Motor neuron (in vitro differentiated cells): ENCODE results near the gene LBR. TPM values are rescaled to one million over a fixed set of nuclear protein-coding genes. Genes with fewer than 3 reads are reported as not detected.

Experiments used
- ATAC-seq, 8 experiments: fragments of 200-7000 bp; cut with Tn5 transposase; replicated peaks in 6 of 8; 2 replicates each; pipeline ENCODE4 v1.8.0; 2021; ENCODE audit warnings: mild to moderate bottlenecking in 8 of 8, moderate library complexity in 8 of 8
- H3K27ac ChIP-seq, 2 donors: fragments of 250-450 bp; sonication (Bioruptor Pico); 2 replicates each; pipeline ENCODE4 v1.9.0; 2021; ENCODE audit warnings: antibody characterized with exemption in 2 of 2, mild to moderate bottlenecking in 2 of 2, moderate library complexity in 1 of 2
- H3K4me1 ChIP-seq, 2 donors: fragments of 250-450 bp; sonication (Bioruptor Pico); replicated peaks in 1 of 2; 2 replicates each; pipeline ENCODE4 v1.6.1; 2021; ENCODE audit warnings: antibody characterized with exemption in 2 of 2, mild to moderate bottlenecking in 2 of 2, moderate library complexity in 1 of 2
- H3K4me3 ChIP-seq, 5 donors: fragments of 250-450 bp; sonication (Bioruptor Pico); 2 replicates each; pipeline ENCODE4 v1.9.0; 2021; ENCODE audit warnings: antibody characterized with exemption in 5 of 5, mild to moderate bottlenecking in 5 of 5, moderate library complexity in 4 of 5
- WGBS, 10 experiments: fragments of 450-650 bp; shearing (Covaris generic); methylation state at CpG; one replicate each; pipeline ENCODE4 v1.0.0; 2022; 5-methylcytosine and 5-hydroxymethylcytosine counted together
- in situ Hi-C, 9 experiments: fragments of 400-800 bp; cut with MboI; loops; one replicate each; pipeline ENCODE4 v1.15.0; 2021; ENCODE audit warnings: low sequenced_read_pairs in 9 of 9, low pct_unique_long_range_greater_than_20kb in 2 of 9; ENCODE audit not compliant: unreplicated experiment in 9 of 9
- total RNA-seq, 8 experiments: library from RNA; unstranded; fragments of 300-600 nt; gene quantifications; 2 replicates each; pipeline versions ENCODE4 v1.2.3 to v1.2.4, GENCODE V29; 2022

The LBR gene
- total RNA-seq, 8 experiments from 2014 or later = 5.4 to 112 (median 35.7) TPM

- WGBS, 10 experiments = 0 to 89% (median 33%) methylated on average over 1 to 7 of the region's 8 CpGs; no CpG with 5 or more reads in 1 of the 10 experiments
Measured at GRCh38 chr1:225447650-225448089, 19.8 kb upstream of the LBR start.

GRCh38 chr1:225446981-225447615 lies 19.3 kb upstream of the LBR start:
- H3K27ac ChIP-seq = no peak overlapping the region
- WGBS, 10 experiments = 0 to 93% (median 37%) methylated on average over 1 to 6 of the region's 9 CpGs; no CpG with 5 or more reads in 3 of the 10 experiments
- H3K4me1 ChIP-seq = peaks cover 2 to 4% of the 10 kb centered on the region in 2 donors
- in situ Hi-C loops = no loop called here
- ATAC-seq = peak in 5 of 8 experiments; percentile 12 to 26 (median 20)
- no peak overlapping the region for H3K4me3 ChIP-seq

More at GRCh38 chr1:225447650-225448089, 19.8 kb upstream of the LBR start:
- peaks cover 2 to 4% of the 10 kb centered on the region in 2 donors for H3K4me1 ChIP-seq
- in situ Hi-C loops = no loop called here
- ATAC-seq = peak; percentile 6 to 83 (median 35)
- H3K27ac ChIP-seq = no peak overlapping the region
- H3K4me3 ChIP-seq = no peak overlapping the region

- in situ Hi-C loops = no loop called here
- peak in 1 of 8 experiments; percentile 25 for ATAC-seq
- no peak overlapping the region for H3K4me3 ChIP-seq
- H3K4me1 ChIP-seq = peaks cover 2 to 4% of the 10 kb centered on the region in 2 donors
- WGBS, 10 experiments = 60 to 100% (median 65%) methylated on average over 1 to 6 of the region's 7 CpGs; no CpG with 5 or more reads in 5 of the 10 experiments
- no peak overlapping the region for H3K27ac ChIP-seq
Measured at GRCh38 chr1:225446595-225446960, 18.7 kb upstream of the LBR start.

- Histone ChIP-seq H3K4me1 (peaks cover 2 to 4% of the 10 kb centered on the region in 2 donors), H3K4me3 (no peak overlapping the region), H3K27ac (no peak overlapping the region)
- in situ Hi-C loops = no loop called here
- 50 to 93% (median 82%) methylated on average over 1 to 9 of the region's 9 CpGs; no CpG with 5 or more reads in 1 of the 10 experiments for WGBS, 10 experiments
- no peak for ATAC-seq
Measured at GRCh38 chr1:225445639-225446594, 18.1 kb upstream of the LBR start.

- in situ Hi-C loops = no loop called here
- H3K27ac ChIP-seq = no peak overlapping the region
Measured at GRCh38 chr1:225442123-225442505, 14.3 kb upstream of the LBR start.

GRCh38 chr1:225441314-225442122 lies 13.7 kb upstream of the LBR start:
- Histone ChIP-seq H3K27ac (no peak overlapping the region), H3K4me1 (no peaks in the 10 kb centered on the region), H3K4me3 (no peak overlapping the region)
- 53 to 83% (median 73%) methylated on average over 2 to 9 of the region's 9 CpGs; no CpG with 5 or more reads in 1 of the 10 experiments for WGBS, 10 experiments
- in situ Hi-C loops = no loop called here
- ATAC-seq = no peak

More at GRCh38 chr1:225442123-225442505, 14.3 kb upstream of the LBR start:
- H3K4me3 ChIP-seq = no peak overlapping the region
- WGBS, 10 experiments = 40 to 100% (median 94%) methylated on average over 1 to 3 of the region's 3 CpGs; no CpG with 5 or more reads in 3 of the 10 experiments
- peaks cover 1 to 2% of the 10 kb centered on the region in 2 donors for H3K4me1 ChIP-seq
- ATAC-seq = no peak

GRCh38 chr1:225440380-225441221 lies 12.8 kb upstream of the LBR start:
- Histone ChIP-seq H3K27ac (no peak overlapping the region), H3K4me3 (no peak overlapping the region), H3K4me1 (no peaks in the 10 kb centered on the region)
- ATAC-seq = no peak
- 39 to 100% (median 82%) methylated on average over 1 to 4 of the region's 4 CpGs for WGBS, 10 experiments
- in situ Hi-C loops = no loop called here

- Histone ChIP-seq H3K27ac (no peak overlapping the region), H3K4me1 (peaks cover 0 to 5% of the 10 kb centered on the region in 2 donors), H3K4me3 (no peak overlapping the region)
- WGBS, 10 experiments = 77 to 98% (median 93%) methylated on average over 4 to 5 of the region's 5 CpGs; no CpG with 5 or more reads in 1 of the 10 experiments
- ATAC-seq = peak in 1 of 8 experiments; percentile 13
- in situ Hi-C loops = no loop called here
Measured at GRCh38 chr1:225437710-225438437, 10.0 kb upstream of the LBR start.

- Histone ChIP-seq H3K27ac (no peak overlapping the region), H3K4me3 (no peak overlapping the region), H3K4me1 (peaks cover 0 to 5% of the 10 kb centered on the region in 2 donors)
- no peak for ATAC-seq
- in situ Hi-C loops = no loop called here
- 20 to 90% (median 79%) methylated on average over 1 to 6 of the region's 6 CpGs; no CpG with 5 or more reads in 4 of the 10 experiments for WGBS, 10 experiments
Measured at GRCh38 chr1:225435957-225436392, 8.1 kb upstream of the LBR start.

- WGBS, 10 experiments = 36 to 100% (median 85%) methylated on average over 1 of the region's 1 CpG; no CpG with 5 or more reads in 1 of the 10 experiments
- no peak overlapping the region for H3K27ac ChIP-seq
- ATAC-seq = no peak
- no peak overlapping the region for H3K4me3 ChIP-seq
- peaks cover 0 to 5% of the 10 kb centered on the region in 2 donors for H3K4me1 ChIP-seq
- in situ Hi-C loops = no loop called here
Measured at GRCh38 chr1:225435487-225435886, 7.6 kb upstream of the LBR start.

- in situ Hi-C loops = no loop called here
- 0 to 83% (median 73%) methylated on average over 1 to 6 of the region's 6 CpGs for WGBS, 10 experiments
- Histone ChIP-seq H3K4me1 (peaks cover 0 to 5% of the 10 kb centered on the region in 2 donors), H3K4me3 (no peak overlapping the region), H3K27ac (no peak overlapping the region)
- no peak for ATAC-seq
Measured at GRCh38 chr1:225435076-225435475, 7.2 kb upstream of the LBR start.
